RWPE1 (cell line): ENCODE results near the gene CASZ1.

ENCODE experiments used
- CTCF ChIA-PET: fragments of 350-600 bp; sonication (Branson Sonifier 250); formaldehyde crosslinking; extraction: SDS; loops from one replicate; lab custom pipeline; 2021; lab: Yijun Ruan, JAX
- POLR2A ChIA-PET: fragments of 400-600 bp; formaldehyde crosslinking; extraction: SDS; loops from one replicate; lab custom pipeline; 2020; ENCODE audit warnings: antibody characterized with exemption; ENCODE audit not compliant: low non-redundant PET; lab: Yijun Ruan, JAX
- DNase-seq: peaks from one replicate; pipeline ENCODE4 v3.0.0; 2012; ENCODE audit warnings: low spot score
- H3K27ac ChIP-seq: fragments of 450-650 bp; 2 replicates; pipeline ENCODE4 v1.5.1; 2017
- CTCF ChIP-seq: fragments of 450-650 bp; conservative IDR thresholded peaks from 2 replicates; pipeline ENCODE4 v1.5.1; 2017; ENCODE audit warnings: low read depth, mild to moderate bottlenecking

The CASZ1 gene

GRCh38 chr1:10818262-10819197, 22.1 kb upstream of the CASZ1 start:
- no peak for TF ChIP-seq CTCF
- ChIA-PET POLR2A (no interaction called here), CTCF (interaction anchor here (0.6 to 1.2 kb wide), 2 partner anchors 48 to 126 kb away, joined by 3 to 4 read pairs; no protein-coding TSS in a partner anchor)
- H3K27ac ChIP-seq = peak overlapping the region; percentile 82
- DNase-seq = peak; percentile 41

- no peak for TF ChIP-seq CTCF
- POLR2A ChIA-PET = interaction anchor here (0.6 kb wide), 1 partner anchor 296 kb away, joined by 3 read pairs; no protein-coding TSS in a partner anchor
- CTCF ChIA-PET = no interaction called here
Measured at GRCh38 chr1:10816743-10817369, 20.4 kb upstream of the CASZ1 start.

GRCh38 chr1:10816233-10816632, 19.8 kb upstream of the CASZ1 start:
- no peak for TF ChIP-seq CTCF
- H3K27ac ChIP-seq = peak overlapping the region; percentile 82
- POLR2A ChIA-PET = interaction anchor here (0.6 kb wide), 1 partner anchor 296 kb away, joined by 3 read pairs; no protein-coding TSS in a partner anchor
- DNase-seq = no peak
- CTCF ChIA-PET = no interaction called here

More at GRCh38 chr1:10816743-10817369, 20.4 kb upstream of the CASZ1 start:
- no peak for DNase-seq
- H3K27ac ChIP-seq = peak overlapping the region; percentile 82

- CTCF ChIA-PET = no interaction called here
Measured at GRCh38 chr1:10815858-10816195, 19.4 kb upstream of the CASZ1 start.

GRCh38 chr1:10814976-10815857, 18.8 kb upstream of the CASZ1 start:
- CTCF ChIA-PET = no interaction called here
- POLR2A ChIA-PET = interaction anchor here (0.5 kb wide), 1 partner anchor 204 kb away, joined by 3 read pairs; no protein-coding TSS in a partner anchor
- DNase-seq = no peak
- TF ChIP-seq CTCF = no peak
- peak overlapping the region; percentile 82 for H3K27ac ChIP-seq

More at GRCh38 chr1:10815858-10816195, 19.4 kb upstream of the CASZ1 start:
- no peak for TF ChIP-seq CTCF
- POLR2A ChIA-PET = no interaction called here
- DNase-seq = no peak
- H3K27ac ChIP-seq = peak overlapping the region; percentile 82
